HepG2 (cell line): ENCODE data around the gene FOXA3. TPM values are rescaled to one million over a fixed set of nuclear protein-coding genes. Genes with fewer than 3 reads are reported as not detected.

Experiments
- ARNTL ChIP-seq: sonication (generic); formaldehyde crosslinking; IDR thresholded peaks from 2 replicates; pipeline ENCODE4 v1.4.0; 2020; ENCODE audit warnings: mild to moderate bottlenecking, missing genetic modification reagents
- KDM4B ChIP-seq: sonication (generic); formaldehyde crosslinking; IDR thresholded peaks from 2 replicates; pipeline ENCODE4 v1.4.0; 2020; ENCODE audit warnings: missing genetic modification reagents
- MXD4 ChIP-seq: IDR thresholded peaks from 2 replicates; pipeline ENCODE4 v1.6.1; 2016; ENCODE audit warnings: mild to moderate bottlenecking, missing biosample characterization, missing genetic modification reagents
- MYC ChIP-seq: sonication (generic); formaldehyde crosslinking; IDR thresholded peaks from 2 replicates; pipeline ENCODE4 v1.9.0; 2021; ENCODE audit warnings: missing genetic modification reagents, borderline replicate concordance
- NCOA2 ChIP-seq: sonication (generic); formaldehyde crosslinking; IDR thresholded peaks from 2 replicates; pipeline ENCODE4 v1.8.0; 2022; ENCODE audit warnings: inconsistent platforms
- NFKBIZ ChIP-seq: IDR thresholded peaks from 2 replicates; pipeline ENCODE4 v1.6.1; 2018; ENCODE audit warnings: missing genetic modification reagents, missing compliant biosample characterization
- SUZ12 ChIP-seq: fragments of 150-350 bp; IDR thresholded peaks from 2 replicates; pipeline ENCODE4 v1.6.1; 2014; ENCODE audit warnings: low read depth, low read length
- ZBTB49 ChIP-seq: sonication (generic); formaldehyde crosslinking; IDR thresholded peaks from 2 replicates; pipeline ENCODE4 v1.4.0; 2020; ENCODE audit warnings: missing genetic modification reagents, borderline replicate concordance
- ZNF256 ChIP-seq: sonication (generic); formaldehyde crosslinking; conservative IDR thresholded peaks from 2 replicates; pipeline ENCODE4 v1.4.0; 2020; ENCODE audit warnings: missing genetic modification reagents
- ZNF407 ChIP-seq: sonication (generic); formaldehyde crosslinking; IDR thresholded peaks from one replicate; pipeline ENCODE4 v1.5.1; 2020; ENCODE audit warnings: mild to moderate bottlenecking, missing genetic modification reagents; ENCODE audit errors: not compliant biosample characterization
- ZNF460 ChIP-seq: sonication (generic); formaldehyde crosslinking; IDR thresholded peaks from 2 replicates; pipeline ENCODE4 v1.5.1; 2020; ENCODE audit warnings: missing genetic modification reagents, mild to moderate bottlenecking, borderline replicate concordance
- polyA plus RNA-seq, 8 experiments: library from polyadenylated mRNA; depleted of rRNA in 3 of 8; stranded (reverse) in 7 of 8; unstranded in 1 of 8; fragments of >200 nt; fragmentation: Illumina TruSeq in 4 of 8; extraction: Trizol in 4 of 8; gene quantifications; 2 replicates each; pipeline versions ENCODE4 v1.2.1 to v1.2.3, GENCODE V29; 2011 to 2016; ENCODE audit warnings: low read depth in 4 of 8, missing spikeins in 1 of 8, mixed read lengths in 1 of 8; ENCODE audit not compliant: insufficient read depth in 1 of 8
- total RNA-seq, 5 experiments: library from RNA; depleted of rRNA; stranded (reverse); fragments of >200 nt; fragmentation: Illumina TruSeq; extraction: Trizol; gene quantifications; 2 replicates each; pipeline ENCODE4 v1.2.3, GENCODE V29; 2016; ENCODE audit warnings: low read depth in 1 of 5
- TF ChIP-seq, protein P1 (sequence below): IDR thresholded peaks from 2 replicates; pipeline ENCODE4 v1.6.1; 2016; ENCODE audit warnings: control low read depth
- TF ChIP-seq, protein P2 (sequence below): IDR thresholded peaks from 2 replicates; pipeline ENCODE4 v1.4.0; 2020; ENCODE audit warnings: mild to moderate bottlenecking, missing genetic modification reagents

Gene FOXA3
- total and polyA plus RNA-seq, 2 of the 13 experiments (the other 11 are each of a cell fraction or from before 2014, with no cell fraction given), result 29.8 to 47.6 TPM

DNA sequence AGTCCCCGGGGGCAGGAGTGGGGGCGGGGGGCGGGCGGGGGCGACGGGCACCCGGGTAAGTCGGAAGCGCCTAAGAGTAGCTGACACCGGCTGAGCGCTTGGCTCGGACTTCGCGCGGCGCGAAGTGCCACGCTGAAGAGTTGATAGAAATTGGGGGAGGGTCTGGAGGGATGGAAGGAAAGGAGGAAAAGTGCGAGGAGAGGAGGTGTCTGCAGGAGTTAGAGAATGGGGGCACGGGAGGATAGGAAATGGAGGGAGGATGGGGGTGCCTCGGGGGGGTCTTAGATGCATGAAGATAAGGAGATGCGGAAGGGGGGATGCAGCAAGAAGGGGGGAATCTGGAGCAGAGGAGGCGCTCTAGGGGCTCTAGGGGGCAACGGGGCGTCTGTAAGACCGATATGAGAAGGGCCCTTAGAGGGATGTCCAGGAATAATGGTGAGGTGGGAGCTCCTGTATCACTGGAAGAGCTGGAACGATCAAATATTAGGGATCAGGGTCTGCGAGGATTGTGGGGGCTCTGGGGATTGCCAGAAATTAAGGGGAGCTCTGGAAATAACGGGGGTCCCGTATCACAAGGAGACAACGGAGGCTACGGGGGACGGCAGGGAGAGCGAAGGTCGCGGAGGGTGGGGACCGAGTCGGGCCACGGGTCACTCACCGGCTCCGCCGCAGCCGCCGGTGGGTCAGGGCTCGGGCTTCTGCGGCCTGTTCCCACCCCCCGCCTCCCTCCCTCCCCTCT, 38.0 kb downstream of the FOXA3 start, which contains the start of gene MYPOP (continued):
- TF ChIP-seq NFKBIZ (CRISPR knock-in tag) (no peak), ZNF460 (CRISPR knock-in tag) (no peak), KDM4B (no peak), MYC (CRISPR knock-in tag) (no peak), ARNTL (CRISPR knock-in tag) (no peak), ZNF256 (no peak), ZNF407 (CRISPR knock-in tag) (no peak), MXD4 (CRISPR knock-in tag) (no peak), SUZ12 (no peak), NCOA2 (CRISPR knock-in tag) (no peak), ZBTB49 (CRISPR knock-in tag) (no peak)
- TF ChIP-seq, protein P1, sequence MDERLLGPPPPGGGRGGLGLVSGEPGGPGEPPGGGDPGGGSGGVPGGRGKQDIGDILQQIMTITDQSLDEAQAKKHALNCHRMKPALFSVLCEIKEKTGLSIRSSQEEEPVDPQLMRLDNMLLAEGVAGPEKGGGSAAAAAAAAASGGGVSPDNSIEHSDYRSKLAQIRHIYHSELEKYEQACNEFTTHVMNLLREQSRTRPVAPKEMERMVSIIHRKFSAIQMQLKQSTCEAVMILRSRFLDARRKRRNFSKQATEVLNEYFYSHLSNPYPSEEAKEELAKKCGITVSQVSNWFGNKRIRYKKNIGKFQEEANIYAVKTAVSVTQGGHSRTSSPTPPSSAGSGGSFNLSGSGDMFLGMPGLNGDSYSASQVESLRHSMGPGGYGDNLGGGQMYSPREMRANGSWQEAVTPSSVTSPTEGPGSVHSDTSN (CRISPR knock-in tag), result no peak
- TF ChIP-seq, protein P2, sequence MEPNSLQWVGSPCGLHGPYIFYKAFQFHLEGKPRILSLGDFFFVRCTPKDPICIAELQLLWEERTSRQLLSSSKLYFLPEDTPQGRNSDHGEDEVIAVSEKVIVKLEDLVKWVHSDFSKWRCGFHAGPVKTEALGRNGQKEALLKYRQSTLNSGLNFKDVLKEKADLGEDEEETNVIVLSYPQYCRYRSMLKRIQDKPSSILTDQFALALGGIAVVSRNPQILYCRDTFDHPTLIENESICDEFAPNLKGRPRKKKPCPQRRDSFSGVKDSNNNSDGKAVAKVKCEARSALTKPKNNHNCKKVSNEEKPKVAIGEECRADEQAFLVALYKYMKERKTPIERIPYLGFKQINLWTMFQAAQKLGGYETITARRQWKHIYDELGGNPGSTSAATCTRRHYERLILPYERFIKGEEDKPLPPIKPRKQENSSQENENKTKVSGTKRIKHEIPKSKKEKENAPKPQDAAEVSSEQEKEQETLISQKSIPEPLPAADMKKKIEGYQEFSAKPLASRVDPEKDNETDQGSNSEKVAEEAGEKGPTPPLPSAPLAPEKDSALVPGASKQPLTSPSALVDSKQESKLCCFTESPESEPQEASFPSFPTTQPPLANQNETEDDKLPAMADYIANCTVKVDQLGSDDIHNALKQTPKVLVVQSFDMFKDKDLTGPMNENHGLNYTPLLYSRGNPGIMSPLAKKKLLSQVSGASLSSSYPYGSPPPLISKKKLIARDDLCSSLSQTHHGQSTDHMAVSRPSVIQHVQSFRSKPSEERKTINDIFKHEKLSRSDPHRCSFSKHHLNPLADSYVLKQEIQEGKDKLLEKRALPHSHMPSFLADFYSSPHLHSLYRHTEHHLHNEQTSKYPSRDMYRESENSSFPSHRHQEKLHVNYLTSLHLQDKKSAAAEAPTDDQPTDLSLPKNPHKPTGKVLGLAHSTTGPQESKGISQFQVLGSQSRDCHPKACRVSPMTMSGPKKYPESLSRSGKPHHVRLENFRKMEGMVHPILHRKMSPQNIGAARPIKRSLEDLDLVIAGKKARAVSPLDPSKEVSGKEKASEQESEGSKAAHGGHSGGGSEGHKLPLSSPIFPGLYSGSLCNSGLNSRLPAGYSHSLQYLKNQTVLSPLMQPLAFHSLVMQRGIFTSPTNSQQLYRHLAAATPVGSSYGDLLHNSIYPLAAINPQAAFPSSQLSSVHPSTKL (CRISPR knock-in tag), result no peak
